Stimulated activated CD8-positive, alpha-beta memory T cell treated with anti-CD3 and anti-CD28 coated beads, Interleukin-4, amount 100 ng/mL, for 4 hours (primary cell): ENCODE measurements around the gene KRTAP10-2.

Source experiments
- DNase-seq, 2 donors: peaks; one replicate each; pipeline ENCODE4 v3.0.0-alpha.2; 2020; ENCODE audit warnings: low read depth in 2 of 2, low spot score in 1 of 2

Gene KRTAP10-2

DNA sequence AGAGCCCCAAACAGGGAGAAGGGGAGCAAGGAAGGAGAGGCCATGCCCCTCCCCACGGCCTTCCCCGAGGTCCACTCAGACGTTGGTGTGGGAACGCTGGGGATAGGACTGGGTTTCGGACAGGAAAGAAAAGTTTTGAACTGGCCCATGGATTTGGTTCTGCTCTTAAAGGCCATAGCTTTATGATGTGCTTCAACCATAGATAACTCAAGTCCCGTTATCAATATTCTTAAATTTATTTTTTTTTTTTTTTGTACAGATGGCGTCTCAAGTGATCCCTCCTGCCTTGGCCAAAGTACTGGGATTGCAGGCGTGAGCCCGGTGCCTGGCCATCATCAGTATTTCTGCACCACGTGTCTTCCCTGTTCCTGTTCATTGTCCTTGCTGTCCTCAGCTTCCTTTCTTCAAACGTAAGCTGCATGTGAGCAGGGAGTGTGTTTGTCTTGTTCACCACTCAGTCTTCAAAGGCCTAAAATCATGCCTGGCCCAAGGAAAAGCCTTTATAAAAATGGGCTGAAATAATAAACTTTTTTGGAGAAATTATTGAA, 10.5 kb downstream of the KRTAP10-2 start:
- DNase-seq = no peak

DNA sequence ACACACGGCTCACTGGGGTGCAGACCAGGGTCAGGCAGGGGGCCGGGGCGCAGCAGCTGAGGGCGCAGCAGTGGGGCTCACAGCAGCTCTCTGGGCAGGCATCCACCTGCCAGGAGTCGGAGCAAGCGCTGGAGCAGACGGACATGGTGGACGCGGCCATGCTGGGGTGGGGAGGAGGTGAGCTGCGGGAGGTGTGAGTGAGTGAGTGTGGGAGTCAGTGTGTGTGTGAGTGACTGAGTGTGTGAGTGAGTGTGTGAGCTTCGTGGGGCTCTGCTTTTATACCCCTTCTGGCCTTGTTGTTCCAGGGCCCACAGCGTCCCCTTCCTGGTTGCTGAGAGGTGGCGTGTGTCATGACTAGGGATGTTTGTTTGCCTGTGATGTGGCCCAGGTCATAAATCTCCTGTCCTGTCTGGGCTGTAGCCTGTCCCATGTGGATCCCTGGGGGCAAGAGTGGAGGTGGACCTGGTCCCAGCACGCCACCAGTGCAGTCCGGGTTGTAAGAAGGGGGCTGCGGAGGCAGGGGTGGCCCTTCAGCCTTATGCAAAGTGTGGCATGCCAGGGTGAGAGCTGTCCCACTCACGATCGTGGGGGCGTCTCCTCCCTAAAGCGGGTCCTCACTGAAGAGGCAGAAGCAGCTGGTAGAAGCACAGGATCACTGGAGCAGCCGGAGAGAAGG, 11.2 kb downstream of the KRTAP10-2 start, which contains the start of gene KRTAP10-1:
Gene KRTAP10-1, minus strand, starts transcription at position 205 of the 676 bp plus-strand sequence. Its CDS starts 45 bp downstream, at position 160.
- DNase-seq = no peak

DNA sequence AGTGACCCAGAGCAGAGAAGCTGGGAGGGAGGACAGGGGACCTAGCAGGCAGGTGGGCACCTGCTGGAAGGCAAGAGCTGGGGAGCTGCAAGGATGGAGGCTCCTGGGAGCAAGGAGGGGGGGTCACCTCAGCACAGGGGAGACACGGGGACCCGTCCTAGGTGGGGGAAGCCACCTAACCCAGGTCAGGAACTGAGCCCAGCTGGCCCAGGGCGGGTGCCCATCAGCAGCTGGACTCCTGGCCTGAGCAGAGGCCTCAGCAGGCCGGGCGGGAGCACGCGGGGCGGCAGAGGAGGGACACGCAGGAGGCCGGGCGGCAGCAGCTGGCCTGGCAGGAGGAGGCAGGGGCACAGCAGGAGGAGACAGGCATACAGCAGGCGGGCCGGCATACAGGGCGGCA, 12.3 kb downstream of the KRTAP10-2 start:
- DNase-seq = no peak

DNA sequence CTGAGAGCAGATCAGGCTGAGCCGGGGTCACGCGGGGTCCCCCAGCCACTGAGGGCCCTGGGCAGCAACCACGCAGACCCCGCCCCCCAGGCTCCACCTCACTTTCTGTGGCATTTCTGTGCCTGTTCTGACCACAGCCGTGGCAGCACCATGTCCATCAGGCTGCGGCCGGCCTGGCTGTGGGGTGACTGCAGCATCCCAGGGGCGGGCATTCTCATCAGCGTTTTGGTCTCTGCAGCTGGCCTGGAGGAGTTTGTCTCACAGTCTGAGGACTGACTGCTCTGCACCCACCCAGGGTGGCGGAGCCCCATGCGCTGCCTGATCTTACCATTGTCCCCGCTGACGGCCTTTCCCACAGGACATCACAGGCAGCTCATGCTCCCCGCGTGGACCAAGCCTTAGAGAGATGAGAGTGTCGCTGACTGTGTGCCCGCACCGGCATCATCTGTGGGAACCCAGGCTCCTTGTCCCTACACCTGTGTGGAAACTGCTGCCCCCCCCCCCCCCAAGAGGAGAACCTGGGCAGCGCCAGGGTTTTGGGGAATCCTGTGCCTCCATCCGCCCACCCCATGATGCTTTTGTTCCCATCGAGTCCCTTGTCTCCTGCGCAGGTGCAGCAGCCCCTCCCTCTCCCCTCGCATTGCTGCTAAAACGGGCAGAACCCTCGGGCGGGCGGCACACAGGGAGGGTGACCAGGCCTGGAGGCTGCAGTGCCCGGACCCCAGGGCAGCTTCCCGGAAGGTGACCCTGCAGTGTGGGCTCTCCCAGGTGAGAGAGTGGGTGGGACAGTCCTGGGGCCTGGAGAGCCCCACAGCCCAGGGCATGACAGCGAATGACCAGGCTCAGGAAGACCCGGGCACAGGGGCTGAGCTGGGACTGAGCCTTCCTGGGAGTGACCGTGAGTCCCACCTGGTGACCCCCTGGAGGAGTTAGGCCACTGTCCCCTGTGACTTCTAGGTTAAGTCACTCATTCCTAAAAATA, 13.1 kb downstream of the KRTAP10-2 start:
- DNase-seq = no peak

DNA sequence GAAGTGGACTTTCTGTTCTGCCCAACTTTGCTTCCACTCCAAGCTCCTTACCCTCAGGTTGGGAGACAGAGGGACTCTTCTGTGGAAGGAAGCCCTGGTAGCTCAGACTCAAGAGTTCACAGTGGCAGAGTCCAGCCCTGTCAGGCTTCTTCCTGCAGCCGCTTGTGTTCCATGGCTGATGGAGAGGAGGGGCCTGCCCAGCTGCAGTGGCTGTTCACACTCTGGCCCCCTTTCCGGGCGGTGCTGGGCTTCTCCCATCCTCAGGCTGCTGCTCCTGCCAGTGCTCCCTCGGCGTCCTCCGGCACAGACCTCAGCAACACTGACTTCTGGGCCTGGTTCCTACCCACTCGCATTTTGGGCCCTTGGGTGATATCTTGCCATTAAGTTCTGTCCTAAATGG, 15.3 kb downstream of the KRTAP10-2 start:
- no peak for DNase-seq

DNA sequence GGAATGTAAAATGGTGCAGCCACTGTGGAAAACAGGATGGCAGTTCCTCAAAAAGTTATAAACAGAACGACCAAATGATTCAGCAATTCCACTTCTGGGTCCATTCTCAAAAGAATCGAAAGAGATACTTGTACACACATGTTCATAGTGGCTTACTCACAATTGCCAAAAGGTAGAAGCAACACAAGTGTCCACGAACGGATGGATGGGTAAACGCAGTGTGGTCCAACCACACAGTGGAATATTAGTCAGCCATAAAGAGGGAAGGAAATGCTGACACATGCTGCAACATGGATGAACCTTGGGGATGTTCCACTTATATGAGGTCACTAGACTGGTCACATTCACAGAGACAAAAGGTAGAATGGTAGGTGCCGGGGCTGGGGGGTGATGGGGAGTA, 16.6 kb downstream of the KRTAP10-2 start:
- no peak for DNase-seq

DNA sequence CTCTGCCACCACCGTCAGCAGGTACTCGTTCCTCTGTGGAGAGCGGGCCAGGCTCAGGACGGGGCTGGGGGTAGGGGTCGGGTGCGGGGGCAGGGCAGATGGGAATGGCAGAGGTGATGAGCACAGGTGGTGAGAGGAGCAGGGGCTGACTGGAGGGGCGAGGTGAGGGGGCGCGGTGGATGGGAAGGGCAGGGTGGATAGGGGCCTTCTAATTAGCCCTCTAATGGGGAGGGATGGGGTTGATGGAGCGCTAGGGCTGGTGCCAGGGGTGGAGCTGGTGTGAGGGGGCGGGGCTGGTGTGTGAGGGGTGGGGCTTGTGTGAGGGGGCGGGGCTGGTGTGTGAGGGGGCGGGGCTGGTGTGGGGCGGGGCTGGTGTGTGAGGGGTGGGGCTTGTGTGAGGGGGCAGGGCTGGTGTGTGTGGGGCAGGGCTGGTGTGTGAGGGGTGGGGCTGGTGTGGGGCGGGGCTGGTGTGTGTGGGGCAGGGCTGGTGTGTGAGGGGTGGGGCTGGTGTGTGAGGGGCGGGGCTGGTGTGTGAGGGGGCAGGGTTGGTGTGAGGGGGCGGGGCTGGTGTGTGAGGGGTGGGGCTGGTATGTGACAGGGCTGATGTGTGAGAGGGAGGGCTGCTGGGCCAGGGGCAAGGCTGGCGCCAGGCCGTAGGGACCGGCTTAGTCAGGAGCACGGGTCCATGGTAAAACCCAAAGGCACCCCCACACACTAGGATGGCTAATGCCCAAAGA, 17.2 kb downstream of the KRTAP10-2 start:
- no peak for DNase-seq

DNA sequence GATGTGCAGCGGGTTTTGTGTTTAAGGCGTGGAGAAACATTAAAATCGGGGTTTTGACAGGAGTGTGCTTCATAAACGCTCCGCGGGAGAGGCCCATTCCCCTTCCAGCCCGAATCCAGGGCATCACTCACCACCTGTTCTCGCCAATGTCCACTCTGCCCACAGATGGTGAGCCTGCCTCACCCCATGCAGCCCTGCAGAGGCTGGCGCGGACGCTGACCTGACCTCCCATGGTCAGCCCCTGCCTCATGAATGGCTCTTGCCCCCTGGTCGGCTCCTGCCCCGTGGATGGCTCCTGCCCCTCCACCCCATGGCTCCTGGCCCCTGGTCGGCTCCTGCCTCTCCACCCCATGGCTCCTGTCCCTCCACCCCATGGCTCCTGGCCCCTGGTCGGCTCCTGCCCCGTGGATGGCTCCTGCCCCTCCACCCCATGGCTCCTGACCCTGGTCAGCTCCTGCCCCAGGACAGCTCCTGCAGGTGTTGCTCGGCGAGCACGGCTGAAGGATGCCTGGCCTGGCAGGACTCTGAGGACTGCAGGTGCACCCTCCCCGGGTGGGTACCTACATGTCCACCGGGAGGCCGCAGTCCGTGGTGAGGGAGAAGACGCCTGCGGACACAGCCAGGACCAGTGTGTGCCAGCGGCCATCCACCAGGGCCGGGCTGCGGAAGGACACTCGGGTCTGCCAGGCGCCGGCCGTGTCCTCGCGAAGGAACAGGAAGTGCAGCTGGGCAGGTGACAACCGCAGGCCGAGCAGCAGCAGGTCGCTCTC, 18.0 kb downstream of the KRTAP10-2 start:
- DNase-seq = no peak

DNA sequence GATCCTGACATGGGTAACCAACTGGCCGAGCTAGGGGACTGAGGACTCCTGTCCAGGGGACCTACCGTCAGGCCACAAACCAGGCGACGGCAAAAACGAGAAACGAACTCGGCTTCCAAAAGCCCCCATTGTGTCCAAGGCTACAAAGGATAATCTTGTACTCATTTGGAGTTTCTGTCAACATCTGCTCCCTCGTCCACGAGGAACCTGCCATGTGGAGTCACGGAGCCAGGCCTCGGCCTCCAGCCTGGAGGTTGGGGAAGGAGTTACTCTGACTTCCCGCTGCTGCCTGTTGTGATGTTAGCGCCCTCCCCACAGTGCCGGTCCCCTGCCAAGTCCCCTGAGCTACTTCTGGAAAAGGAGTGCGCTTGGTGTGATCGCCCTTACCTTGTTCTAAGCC, 18.6 kb downstream of the KRTAP10-2 start:
- no peak for DNase-seq

DNA sequence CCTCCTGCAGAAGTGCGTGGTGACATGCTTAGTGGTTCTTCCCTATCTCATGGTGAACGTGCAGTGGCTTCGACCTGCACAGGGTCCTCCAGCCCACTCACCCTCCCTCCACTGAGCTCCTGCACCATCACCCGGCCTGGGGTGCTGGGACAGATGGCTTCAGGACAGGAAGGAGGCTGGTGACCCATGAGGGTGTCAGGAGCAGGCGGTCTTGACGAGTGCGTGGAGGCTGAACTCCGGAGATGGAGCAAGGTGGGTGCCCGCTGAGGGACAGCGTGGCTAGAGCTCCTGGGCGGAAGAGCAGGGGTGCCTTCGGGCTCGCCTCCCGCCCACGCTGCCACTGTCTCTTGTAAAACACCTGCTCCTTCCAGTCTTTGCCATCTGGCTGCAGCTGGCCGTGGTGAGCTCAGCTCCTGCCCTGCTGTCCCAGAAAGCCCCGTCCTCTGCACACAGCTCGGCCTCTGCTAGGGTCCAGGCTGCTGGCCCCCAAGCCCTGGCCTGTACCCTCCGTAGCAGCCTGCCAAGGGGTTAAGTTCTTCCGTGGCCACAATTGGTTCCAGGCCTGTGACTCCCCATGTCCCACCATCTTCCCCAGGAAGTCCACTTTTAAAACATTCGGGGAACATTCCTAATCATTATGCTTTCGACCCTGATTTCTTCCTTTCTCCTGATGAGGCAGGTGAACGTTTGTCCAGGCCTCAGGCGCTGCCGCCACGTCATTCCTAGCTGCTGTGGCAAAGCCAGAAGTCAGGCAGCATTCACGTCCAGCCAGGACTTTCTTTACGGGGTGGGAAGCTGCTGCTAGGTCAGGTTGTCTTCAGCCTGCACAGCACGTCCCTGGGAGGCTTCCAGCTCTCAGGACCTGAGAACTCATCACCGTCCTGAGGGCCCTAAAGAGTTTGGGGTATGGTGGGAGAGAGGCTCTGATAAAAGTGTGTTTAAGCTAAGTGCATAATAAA, 19.4 kb downstream of the KRTAP10-2 start:
- no peak for DNase-seq

DNA sequence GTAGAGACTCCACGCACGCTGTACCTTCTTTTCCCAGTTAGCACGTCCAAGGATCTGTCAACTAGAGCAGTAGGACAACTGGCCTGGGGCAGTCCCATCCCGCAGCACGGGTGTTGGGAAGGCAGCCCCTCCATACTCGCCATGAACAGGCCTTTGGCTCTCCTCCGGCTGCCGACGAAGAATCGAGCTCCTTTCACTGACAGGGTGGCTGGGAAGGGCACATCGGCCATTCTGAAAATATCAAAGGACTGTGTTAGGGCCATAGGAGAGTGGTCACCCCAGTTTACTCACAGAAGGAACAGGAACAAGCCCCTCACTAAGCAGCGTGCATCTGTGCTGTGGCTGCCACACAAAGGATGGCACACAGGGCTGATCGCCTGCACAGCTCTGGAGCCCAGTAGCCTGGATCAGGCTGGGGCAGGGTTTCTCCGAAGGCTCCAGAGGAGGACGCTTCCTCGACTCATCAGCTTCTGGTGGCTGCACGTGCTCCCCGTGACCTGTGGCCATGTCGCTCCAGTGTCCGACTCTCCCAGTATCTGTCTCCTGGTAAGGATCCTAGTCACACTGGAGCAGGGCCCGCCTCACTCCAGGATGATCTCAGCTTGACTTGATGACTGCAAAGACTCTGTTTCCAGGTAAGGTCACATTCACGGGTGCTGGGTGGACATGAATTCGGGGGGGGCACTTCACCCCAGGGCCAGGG, 20.3 kb downstream of the KRTAP10-2 start:
- no peak for DNase-seq

DNA sequence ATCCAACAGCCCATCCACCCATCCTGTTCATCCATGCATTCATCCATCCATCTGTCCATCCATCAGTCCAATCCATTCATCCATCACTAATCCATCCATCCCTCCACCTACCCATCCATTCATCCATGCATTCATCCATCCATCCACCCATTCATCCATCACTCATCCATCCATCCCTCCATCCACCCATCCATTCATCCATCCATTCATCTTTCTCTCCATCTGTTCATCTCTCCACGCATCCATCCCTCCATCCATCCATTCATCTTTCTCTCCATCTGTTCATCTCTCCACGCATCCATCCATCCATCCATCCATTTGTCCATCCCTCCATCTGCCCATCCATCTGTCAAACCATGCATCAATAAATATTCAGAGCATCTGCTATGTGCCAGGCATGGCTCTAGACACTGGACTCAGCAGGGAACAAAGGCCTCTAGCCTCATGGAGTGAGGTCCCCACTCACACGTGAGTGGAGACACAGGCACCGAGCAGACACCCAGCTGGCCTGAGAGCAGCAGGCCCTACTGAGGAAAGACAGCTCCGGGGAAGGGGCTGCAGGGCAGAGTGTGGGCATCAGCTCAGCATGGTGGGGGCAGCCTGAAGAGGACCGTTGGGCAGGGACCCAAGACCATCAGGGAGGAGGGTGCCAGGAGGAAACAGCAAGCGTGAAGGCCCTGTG, 20.9 kb downstream of the KRTAP10-2 start:
- no peak for DNase-seq

DNA sequence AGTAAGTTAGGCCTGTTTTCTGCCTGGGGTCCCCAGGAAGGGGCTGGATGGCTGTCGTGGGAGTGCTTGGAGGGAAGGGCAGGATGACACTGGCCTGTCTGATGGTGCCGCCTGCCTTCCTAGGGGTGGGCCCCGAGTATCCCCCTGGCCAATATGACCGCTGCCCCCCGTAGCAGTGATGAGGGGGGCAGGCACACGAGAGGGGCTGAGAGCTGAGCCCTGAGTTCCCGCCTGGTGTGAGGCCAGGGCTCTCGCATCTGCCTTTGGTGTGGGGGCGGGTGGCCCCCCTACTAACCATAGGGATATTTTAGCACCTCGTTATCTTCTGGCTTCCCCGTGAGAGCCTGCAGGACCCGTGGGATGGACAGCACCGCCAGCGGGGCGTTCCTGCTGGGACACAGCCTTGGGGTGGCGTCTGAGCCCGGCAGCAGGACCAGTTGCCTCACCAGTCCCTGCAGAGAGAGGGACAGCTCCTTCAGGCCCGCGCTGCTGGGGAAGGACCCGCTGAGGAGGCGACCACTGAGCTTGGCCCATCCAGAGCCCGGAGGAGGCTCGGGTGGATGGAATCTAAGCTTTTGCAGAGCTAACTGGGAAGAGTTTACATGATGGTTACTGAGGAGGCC, 21.7 kb downstream of the KRTAP10-2 start:
- no peak for DNase-seq

DNA sequence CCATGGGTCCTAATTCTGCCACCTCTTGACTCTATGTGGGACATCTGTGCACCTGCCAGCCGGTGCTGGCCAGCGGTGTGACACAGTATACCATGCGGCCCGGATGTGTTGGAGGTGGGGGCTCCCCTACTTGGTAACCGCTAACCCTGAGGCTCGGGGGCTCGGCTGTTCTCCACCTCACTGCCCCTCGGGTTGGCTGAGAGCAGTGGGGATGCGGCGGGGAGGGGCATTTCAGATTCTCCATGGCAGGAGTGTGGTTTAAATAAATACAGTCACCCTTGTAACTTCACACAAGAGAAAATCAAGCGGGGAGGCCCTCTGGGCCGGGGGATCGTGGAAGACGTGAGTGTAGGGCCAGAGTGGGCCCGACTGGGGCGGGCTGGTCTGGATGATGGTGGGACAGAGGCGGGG, 22.3 kb downstream of the KRTAP10-2 start:
- no peak for DNase-seq

DNA sequence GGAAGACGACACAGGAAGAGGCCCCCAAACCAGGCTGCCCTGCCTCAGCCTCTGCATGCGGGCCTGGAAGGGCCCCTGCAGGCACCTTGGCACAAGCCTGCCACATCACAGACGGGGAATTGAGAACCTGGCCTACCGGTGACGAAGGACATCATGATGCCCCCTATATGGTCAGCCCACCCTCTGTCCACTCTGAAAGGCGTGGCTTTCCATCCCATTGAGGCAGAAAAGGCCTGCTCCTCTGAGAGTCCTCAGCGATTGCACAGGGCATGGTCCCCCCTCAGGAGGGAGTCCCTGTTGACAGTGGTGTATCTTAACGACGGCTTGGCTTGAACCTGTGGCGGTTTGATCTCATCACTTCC, 22.7 kb downstream of the KRTAP10-2 start:
- no peak for DNase-seq

DNA sequence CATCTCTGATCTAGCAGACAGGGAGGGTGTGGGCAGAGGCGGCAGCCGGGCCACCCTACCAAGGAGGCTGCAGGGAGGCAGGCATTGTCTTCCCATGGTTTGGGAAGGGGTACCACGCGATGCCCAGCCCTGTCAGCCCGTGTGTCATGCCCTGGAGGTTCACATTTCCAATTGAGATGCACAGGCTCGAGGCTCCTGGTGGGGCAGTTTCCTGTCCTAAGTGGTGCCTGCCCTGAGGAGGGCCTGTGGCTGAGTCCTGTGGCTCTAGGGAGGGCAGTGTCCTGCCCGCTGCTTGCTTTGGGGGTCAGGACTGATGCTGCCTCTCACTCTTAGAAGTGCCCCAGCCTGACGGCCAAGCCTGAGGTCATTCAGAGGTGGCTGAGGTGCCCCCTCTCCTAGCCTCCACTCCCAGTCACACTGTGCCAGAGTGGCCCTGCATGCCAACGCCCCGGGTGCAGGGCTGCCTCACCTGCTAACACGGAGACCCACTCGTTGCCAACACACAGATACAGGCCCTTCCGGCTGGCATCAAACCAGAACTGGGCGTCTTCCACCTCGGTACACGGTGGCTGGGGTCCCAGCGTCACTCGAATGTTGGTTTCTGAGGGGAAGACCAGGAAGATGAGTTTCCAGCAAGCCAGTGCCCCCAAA, 23.2 kb downstream of the KRTAP10-2 start:
- DNase-seq = no peak
